CD14-positive monocyte (primary cell): ENCODE measurements around the gene IFFO2. TPM values are rescaled to one million over a fixed set of nuclear protein-coding genes. Genes with fewer than 3 reads are reported as not detected.

Source experiments
- DNase-seq, 3 donors: peaks; one replicate each; pipeline ENCODE4 v3.0.0-alpha.2; 2011 to 2022
- H2AFZ ChIP-seq: 2 replicates; pipeline ENCODE4 v1.6.0; 2012; ENCODE audit warnings: mild to moderate bottlenecking, low read depth, low read length, inconsistent platforms; ENCODE audit not compliant: insufficient read depth, poor library complexity, severe bottlenecking
- H3K27ac ChIP-seq, 2 donors: 1 replicate in 1 of 2; 2 replicates in 1 of 2; pipeline ENCODE4 v1.5.1; 2012 to 2013; ENCODE audit warnings: low read length in 2 of 2, control low read depth in 1 of 2, inconsistent platforms in 1 of 2, low read depth in 1 of 2, mild to moderate bottlenecking in 1 of 2
- H3K27me3 ChIP-seq, 2 donors: one replicate each; pipeline versions ENCODE4 v1.6.0 to v1.6.1; 2011 to 2013; ENCODE audit warnings: low read length in 2 of 2; ENCODE audit not compliant: control insufficient read depth in 2 of 2, insufficient read depth in 2 of 2
- H3K36me3 ChIP-seq, 2 donors: replicated peaks in 1 of 2; 1 replicate in 1 of 2; 2 replicates in 1 of 2; pipeline versions ENCODE4 v1.5.1 to v1.6.1; 2012 to 2013; ENCODE audit warnings: low read length in 2 of 2, control low read depth in 1 of 2, inconsistent platforms in 1 of 2, mild to moderate bottlenecking in 1 of 2; ENCODE audit not compliant: insufficient read depth in 2 of 2, control insufficient read depth in 1 of 2
- H3K4me1 ChIP-seq, 2 donors: 1 replicate in 1 of 2; 2 replicates in 1 of 2; pipeline versions ENCODE4 v1.5.1 to v1.6.1; 2012 to 2013; ENCODE audit warnings: low read length in 2 of 2, control low read depth in 1 of 2, inconsistent platforms in 1 of 2, mild to moderate bottlenecking in 1 of 2, moderate library complexity in 1 of 2; ENCODE audit not compliant: insufficient read depth in 2 of 2, control insufficient read depth in 1 of 2
- H3K4me2 ChIP-seq: replicated peaks from 2 replicates; pipeline ENCODE3; 2012; ENCODE audit warnings: low read length, moderate library complexity, mild to moderate bottlenecking; ENCODE audit not compliant: poor library complexity, severe bottlenecking; ENCODE audit errors: extremely low read depth
- H3K4me3 ChIP-seq, 3 experiments: fragments of 200-600 bp in 1 of 3; sonication (generic) in 1 of 3; replicated peaks in 1 of 3; 1 replicate in 2 of 3; 2 replicates in 1 of 3; pipeline ENCODE4 v1.5.1; 2011 to 2013; ENCODE audit warnings: low read length in 3 of 3, mild to moderate bottlenecking in 3 of 3, control low read depth in 2 of 3, low read depth in 2 of 3, inconsistent platforms in 1 of 3, moderate library complexity in 1 of 3
- H3K79me2 ChIP-seq: 2 replicates; pipeline ENCODE4 v1.6.0; 2012; ENCODE audit warnings: mild to moderate bottlenecking, control low read depth, inconsistent platforms, low read length, moderate library complexity; ENCODE audit not compliant: insufficient read depth
- H3K9ac ChIP-seq: 2 replicates; pipeline ENCODE4 v1.6.0; 2017; ENCODE audit warnings: low read length, mild to moderate bottlenecking; ENCODE audit not compliant: insufficient read depth, poor library complexity, severe bottlenecking
- H3K9me3 ChIP-seq, 2 donors: replicated peaks in 1 of 2; 1 replicate in 1 of 2; 2 replicates in 1 of 2; pipeline versions ENCODE4 v1.5.1 to v1.6.1; 2012 to 2013; ENCODE audit warnings: low read length in 2 of 2, control low read depth in 1 of 2; ENCODE audit not compliant: control insufficient read depth in 1 of 2, insufficient read depth in 1 of 2
- H4K20me1 ChIP-seq: 2 replicates; pipeline ENCODE4 v1.6.0; 2012; ENCODE audit warnings: mild to moderate bottlenecking, low read length, control low read depth, moderate library complexity; ENCODE audit not compliant: insufficient read depth
- H3K27ac Mint-ChIP-seq, 7 donors: one replicate each; pipeline ENCODE4 v1.8.0; 2020; ENCODE audit warnings: mild to moderate bottlenecking in 7 of 7, mixed read lengths in 7 of 7, moderate library complexity in 6 of 7, inconsistent platforms in 2 of 7
- H3K27me3 Mint-ChIP-seq, 3 donors: one replicate each; pipeline ENCODE4 v1.8.0; 2021 to 2022; ENCODE audit warnings: low read depth in 3 of 3, mild to moderate bottlenecking in 3 of 3, mixed read lengths in 3 of 3, moderate library complexity in 3 of 3, inconsistent platforms in 1 of 3
- H3K36me3 Mint-ChIP-seq, 2 donors: one replicate each; pipeline ENCODE4 v1.8.0; 2020; ENCODE audit warnings: mixed read lengths in 2 of 2, inconsistent platforms in 1 of 2, mild to moderate bottlenecking in 1 of 2
- H3K4me1 Mint-ChIP-seq: one replicate; pipeline ENCODE4 v1.8.0; 2020; ENCODE audit warnings: mild to moderate bottlenecking, mixed read lengths
- H3K4me3 Mint-ChIP-seq, 2 donors: one replicate each; pipeline ENCODE4 v1.8.0; 2020; ENCODE audit warnings: mild to moderate bottlenecking in 2 of 2, mixed read lengths in 2 of 2, moderate library complexity in 1 of 2
- H3K9me3 Mint-ChIP-seq, 7 donors: one replicate each; pipeline ENCODE4 v1.8.0; 2020 to 2022; ENCODE audit warnings: mixed read lengths in 7 of 7, mild to moderate bottlenecking in 6 of 7, moderate library complexity in 6 of 7, inconsistent platforms in 2 of 7
- CTCF ChIP-seq: fragments of 200-600 bp; IDR thresholded peaks from one replicate; pipeline ENCODE4 v1.8.0; 2022; ENCODE audit warnings: antibody characterized with exemption, mild to moderate bottlenecking
- WGBS: methylation state at CpG from one replicate; pipeline ENCODE4 v1.1.5; 2013; ENCODE audit warnings: missing lambda C conversion rate; ENCODE audit not compliant: insufficient coverage; 5-methylcytosine and 5-hydroxymethylcytosine counted together
- intact Hi-C, 2 donors: fragments of 100-400 bp; cut with micrococcal nuclease; formaldehyde crosslinking; loops; one replicate each; pipeline versions ENCODE4 v1.15.0 to v1.15.1; 2023
- polyA plus RNA-seq, 3 donors: library from polyadenylated mRNA; depleted of rRNA in 1 of 3; unstranded in 2 of 3; stranded (reverse) in 1 of 3; fragments of 300-500 nt in 2 of 3; fragments of >200 nt in 1 of 3; fragmentation: Illumina TruSeq in 2 of 3; gene quantifications; 1 replicate in 2 of 3; 2 replicates in 1 of 3; pipeline ENCODE4 v1.2.3, GENCODE V29; 2012 to 2021

The IFFO2 gene
- polyA plus RNA-seq, 3 donors = 0.78 to 17.5 (median 0.94) TPM

- Mint-ChIP-seq H3K27ac (peak overlapping the region; percentile 89 to 97 (median 95)), H3K36me3 (peaks cover 0 to 6% of the 10 kb centered on the region in 2 donors), H3K27me3 (peaks cover 3 to 7% (median 5%) of the 10 kb centered on the region in 3 donors), H3K4me3 (peak overlapping the region; percentile 64 to 86), H3K4me1 (peaks cover 74% of the 10 kb centered on the region), H3K9me3 (peaks cover 0 to 6% (median 0%) of the 10 kb centered on the region in 7 donors)
- Histone ChIP-seq H3K4me1 (peaks cover 67 to 72% of the 10 kb centered on the region in 2 donors), H3K36me3 (no peaks in the 10 kb centered on the region), H4K20me1 (peaks cover 38% of the 10 kb centered on the region), H3K27ac (peak overlapping the region; percentile 89 to 99), H3K27me3 (no peaks in the 10 kb centered on the region), H3K9me3 (no peaks in the 10 kb centered on the region), H3K4me2 (peak overlapping the region; percentile 74), H3K9ac (peak overlapping the region; percentile 78), H3K79me2 (peaks cover 26% of the 10 kb centered on the region), H3K4me3 (peak overlapping the region in 2 of 3 experiments; percentile 4 to 62), H2AFZ (peak overlapping the region; percentile 65)
- DNase-seq = peak; percentile 92 to 96 (median 96)
- intact Hi-C loops = loop anchor here in 1 of 2 donors (2.0 kb wide), 1 partner anchor 26 kb away; no protein-coding TSS in a partner anchor
- 0% methylated on average over 8 of the region's 13 CpGs for WGBS
- TF ChIP-seq CTCF = no peak
These were observed 30.0 kb downstream of the IFFO2 start for GRCh38 chr1:18926315-18927081.

DNA sequence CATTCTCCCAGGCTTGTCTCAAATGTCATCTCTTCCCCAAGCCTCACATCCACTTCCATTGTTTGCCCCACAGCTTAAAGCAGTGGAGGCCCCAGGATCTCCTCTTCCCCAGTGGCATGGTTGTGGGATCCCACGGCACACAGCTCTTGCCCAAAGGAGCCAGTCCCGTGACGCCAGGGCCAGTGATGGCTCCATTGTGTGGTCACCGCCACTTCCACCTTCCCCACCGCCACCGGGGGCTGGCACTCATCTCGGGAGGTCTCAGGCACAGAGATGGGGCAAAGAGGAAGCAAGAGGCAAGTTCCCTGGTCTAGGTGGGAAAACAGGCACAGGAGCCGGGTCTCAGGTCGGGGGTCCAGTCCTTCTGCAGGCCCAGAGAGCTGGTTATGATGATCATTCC is 31.2 kb downstream of the IFFO2 start:
- peaks cover 41% of the 10 kb centered on the region for H4K20me1 ChIP-seq
- 50% methylated on average over 4 of the region's 9 CpGs for WGBS
- Mint-ChIP-seq H3K36me3 (peaks cover 6 to 7% of the 10 kb centered on the region in 2 donors), H3K27ac (peak overlapping the region; percentile 54 to 88 (median 79)), H3K4me1 (peaks cover 70% of the 10 kb centered on the region), H3K27me3 (peaks cover 2 to 7% (median 5%) of the 10 kb centered on the region in 3 donors), H3K9me3 (peaks cover 0 to 6% (median 0%) of the 10 kb centered on the region in 7 donors), H3K4me3 (peak overlapping the region; percentile 40 to 42)
- H3K36me3 ChIP-seq = peaks cover 0 to 7% of the 10 kb centered on the region in 2 donors
- peak in 2 of 3 donors; percentile 25 to 41 for DNase-seq
- no peak for TF ChIP-seq CTCF
- H3K27ac ChIP-seq = peak overlapping the region in 1 of 2 donors; percentile 81
- H3K27me3 ChIP-seq = no peaks in the 10 kb centered on the region
- H3K4me2 ChIP-seq = no peak overlapping the region
- no peak overlapping the region for H3K4me3 ChIP-seq
- no peaks in the 10 kb centered on the region for H3K9me3 ChIP-seq
- H3K79me2 ChIP-seq = peaks cover 26% of the 10 kb centered on the region
- peaks cover 67 to 72% of the 10 kb centered on the region in 2 donors for H3K4me1 ChIP-seq
- H2AFZ ChIP-seq = no peak overlapping the region
- intact Hi-C loops = no loop called here
- H3K9ac ChIP-seq = no peak overlapping the region
